Liver (tissue), 2 donors: ENCODE results near the gene COQ8B.

Experiments
- CTCF ChIP-seq: fragments of 150-350 bp; IDR thresholded peaks from 2 replicates; pipeline ENCODE4 v1.5.1; 2017; ENCODE audit warnings: improper control_type of control experiment, low read depth, low read length; ENCODE audit not compliant: missing input control
- YY1 ChIP-seq: IDR thresholded peaks from 2 replicates; pipeline ENCODE4 v1.6.1; 2016; ENCODE audit warnings: antibody characterized with exemption, mild to moderate bottlenecking
- donor health status: healthy.

GRCh38 chr19:40762754-40763470, 46.2 kb upstream of the COQ8B start:
- TF ChIP-seq YY1 (no peak), CTCF (no peak)
